Measurements from ENCODE around the gene CRIM1.

Gene CRIM1

GRCh38 chr2:36497570-36498163 lies 142.1 kb downstream of the CRIM1 start:
- Histone ChIP-seq H4K8ac (ENCODE audit: low read length) (no peak overlapping the region), H4K91ac (ENCODE audit: low read length) (no peak overlapping the region), H2BK15ac (ENCODE audit: low read depth, poor library complexity, severe bottlenecking) (no peak overlapping the region), H3K79me1 (replicated peaks; ENCODE audit: low read length, poor library complexity, severe bottlenecking) (peaks cover 12% of the 10 kb centered on the region), H2BK120ac (ENCODE audit: low read depth, low read length) (no peak overlapping the region), H3K4me2 (ENCODE audit: low read length, poor library complexity, severe bottlenecking) (no peak overlapping the region), H3K27me3 (ENCODE audit: control insufficient read depth in 1 of 2, insufficient read depth in 1 of 2, low read length in 2 of 2) (no peaks in the 10 kb centered on the region), H3K14ac (ENCODE audit: low read length in 2 of 2) (no peak overlapping the region), H3K36me3 (ENCODE audit: control insufficient read depth in 1 of 2, insufficient read depth in 2 of 2, low read depth in 1 of 2, low read length in 2 of 2) (peaks cover 12 to 56% of the 10 kb centered on the region in 2 experiments), H3K9me3 (ENCODE audit: control insufficient read depth, low read length) (no peaks in the 10 kb centered on the region), H3K18ac (ENCODE audit: low read depth in 1 of 2, low read length in 2 of 2) (no peak overlapping the region), H3K4me1 (ENCODE audit: control insufficient read depth, insufficient read depth, low read depth, low read length) (peaks cover 2% of the 10 kb centered on the region), H3K9ac (ENCODE audit: low read length) (no peak overlapping the region), H3K4me3 (ENCODE audit: insufficient read depth in 1 of 2, low read depth in 1 of 2, low read length in 2 of 2) (no peak overlapping the region), H2AK5ac (ENCODE audit: low read length, severe bottlenecking) (no peak overlapping the region), H3K23ac (ENCODE audit: low read length in 2 of 2) (no peak overlapping the region), H3K4ac (ENCODE audit: low read depth in 1 of 2, low read length in 2 of 2) (no peak overlapping the region), H3K27ac (ENCODE audit: low read length, poor library complexity, severe bottlenecking) (no peak overlapping the region), H2BK5ac (ENCODE audit: low read depth, low read length, poor library complexity, severe bottlenecking) (no peak overlapping the region), H2AFZ (ENCODE audit: low read depth, low read length) (no peak overlapping the region), H2BK12ac (ENCODE audit: low read length in 2 of 2) (no peak overlapping the region)
- WGBS, result 100% methylated on average over 1 of the region's 3 CpGs
- DNase-seq, result no peak

GRCh38 chr2:36499128-36499820 lies 143.7 kb downstream of the CRIM1 start:
- H3K27me3 ChIP-seq (ENCODE audit: control insufficient read depth in 1 of 2, insufficient read depth in 1 of 2, low read length in 2 of 2), result no peaks in the 10 kb centered on the region
- H3K4me1 ChIP-seq (ENCODE audit: control insufficient read depth, insufficient read depth, low read depth, low read length), result no peaks in the 10 kb centered on the region
- H3K79me1 ChIP-seq (replicated peaks; ENCODE audit: low read length, poor library complexity, severe bottlenecking), result peaks cover 9% of the 10 kb centered on the region
- H3K9ac ChIP-seq (ENCODE audit: low read length), result no peak overlapping the region
- H3K4me2 ChIP-seq (ENCODE audit: low read length, poor library complexity, severe bottlenecking), result no peak overlapping the region
- H4K8ac ChIP-seq (ENCODE audit: low read length), result peak overlapping the region; percentile 19
- peaks cover 16 to 66% of the 10 kb centered on the region in 2 experiments for H3K36me3 ChIP-seq (ENCODE audit: control insufficient read depth in 1 of 2, insufficient read depth in 2 of 2, low read depth in 1 of 2, low read length in 2 of 2)
- no peak overlapping the region for H2BK12ac ChIP-seq (ENCODE audit: low read length in 2 of 2)
- H3K27ac ChIP-seq (ENCODE audit: low read length, poor library complexity, severe bottlenecking), result no peak overlapping the region
- no peak overlapping the region for H3K18ac ChIP-seq (ENCODE audit: low read depth in 1 of 2, low read length in 2 of 2)
- H3K4me3 ChIP-seq (ENCODE audit: insufficient read depth in 1 of 2, low read depth in 1 of 2, low read length in 2 of 2), result no peak overlapping the region
- 97% methylated on average over 5 of the region's 6 CpGs for WGBS
- no peak overlapping the region for H3K14ac ChIP-seq (ENCODE audit: low read length in 2 of 2)
- no peak overlapping the region for H2AFZ ChIP-seq (ENCODE audit: low read depth, low read length)
- H4K91ac ChIP-seq (ENCODE audit: low read length), result no peak overlapping the region
- H3K23ac ChIP-seq (ENCODE audit: low read length in 2 of 2), result no peak overlapping the region
- no peaks in the 10 kb centered on the region for H3K9me3 ChIP-seq (ENCODE audit: control insufficient read depth, low read length)
- no peak overlapping the region for H2BK5ac ChIP-seq (ENCODE audit: low read depth, low read length, poor library complexity, severe bottlenecking)
- no peak overlapping the region for H2BK15ac ChIP-seq (ENCODE audit: low read depth, poor library complexity, severe bottlenecking)
- no peak overlapping the region for H2AK5ac ChIP-seq (ENCODE audit: low read length, severe bottlenecking)
- H2BK120ac ChIP-seq (ENCODE audit: low read depth, low read length), result no peak overlapping the region
- DNase-seq, result no peak
- H3K4ac ChIP-seq (ENCODE audit: low read depth in 1 of 2, low read length in 2 of 2), result no peak overlapping the region

GRCh38 chr2:36500072-36500471 lies 144.5 kb downstream of the CRIM1 start:
- no peaks in the 10 kb centered on the region for H3K27me3 ChIP-seq (ENCODE audit: control insufficient read depth in 1 of 2, insufficient read depth in 1 of 2, low read length in 2 of 2)
- peaks cover 7% of the 10 kb centered on the region for H3K79me1 ChIP-seq (replicated peaks; ENCODE audit: low read length, poor library complexity, severe bottlenecking)

GRCh38 chr2:36502081-36502480 lies 146.5 kb downstream of the CRIM1 start:
- peaks cover 23 to 73% of the 10 kb centered on the region in 2 experiments for H3K36me3 ChIP-seq (ENCODE audit: control insufficient read depth in 1 of 2, insufficient read depth in 2 of 2, low read depth in 1 of 2, low read length in 2 of 2)
- no peak overlapping the region for H4K8ac ChIP-seq (ENCODE audit: low read length)
- H2BK120ac ChIP-seq (ENCODE audit: low read depth, low read length), result no peak overlapping the region
- H2BK12ac ChIP-seq (ENCODE audit: low read length in 2 of 2), result no peak overlapping the region
- H3K14ac ChIP-seq (ENCODE audit: low read length in 2 of 2), result no peak overlapping the region
- no peak overlapping the region for H3K23ac ChIP-seq (ENCODE audit: low read length in 2 of 2)
- H3K9me3 ChIP-seq (ENCODE audit: control insufficient read depth, low read length), result no peaks in the 10 kb centered on the region
- H4K91ac ChIP-seq (ENCODE audit: low read length), result no peak overlapping the region
- H3K4me3 ChIP-seq (ENCODE audit: insufficient read depth in 1 of 2, low read depth in 1 of 2, low read length in 2 of 2), result no peak overlapping the region
- H3K27ac ChIP-seq (ENCODE audit: low read length, poor library complexity, severe bottlenecking), result no peak overlapping the region
- no peak overlapping the region for H2BK5ac ChIP-seq (ENCODE audit: low read depth, low read length, poor library complexity, severe bottlenecking)
- peaks cover 1% of the 10 kb centered on the region for H3K4me1 ChIP-seq (ENCODE audit: control insufficient read depth, insufficient read depth, low read depth, low read length)
- H3K4me2 ChIP-seq (ENCODE audit: low read length, poor library complexity, severe bottlenecking), result no peak overlapping the region
- no peak overlapping the region for H2BK15ac ChIP-seq (ENCODE audit: low read depth, poor library complexity, severe bottlenecking)
- no peaks in the 10 kb centered on the region for H3K27me3 ChIP-seq (ENCODE audit: control insufficient read depth in 1 of 2, insufficient read depth in 1 of 2, low read length in 2 of 2)
- WGBS, result 95% methylated on average over 4 of the region's 4 CpGs
- H3K79me1 ChIP-seq (replicated peaks; ENCODE audit: low read length, poor library complexity, severe bottlenecking), result peaks cover 9% of the 10 kb centered on the region
- no peak overlapping the region for H3K18ac ChIP-seq (ENCODE audit: low read depth in 1 of 2, low read length in 2 of 2)
- H2AFZ ChIP-seq (ENCODE audit: low read depth, low read length), result no peak overlapping the region
- H2AK5ac ChIP-seq (ENCODE audit: low read length, severe bottlenecking), result no peak overlapping the region
- no peak overlapping the region for H3K4ac ChIP-seq (ENCODE audit: low read depth in 1 of 2, low read length in 2 of 2)
- no peak for DNase-seq
- no peak overlapping the region for H3K9ac ChIP-seq (ENCODE audit: low read length)

More at GRCh38 chr2:36500072-36500471, 144.5 kb downstream of the CRIM1 start:
- Histone ChIP-seq H3K27ac (ENCODE audit: low read length, poor library complexity, severe bottlenecking) (no peak overlapping the region), H3K4ac (ENCODE audit: low read depth in 1 of 2, low read length in 2 of 2) (no peak overlapping the region), H3K4me3 (ENCODE audit: insufficient read depth in 1 of 2, low read depth in 1 of 2, low read length in 2 of 2) (no peak overlapping the region), H4K8ac (ENCODE audit: low read length) (peak overlapping the region; percentile 38), H2BK120ac (ENCODE audit: low read depth, low read length) (no peak overlapping the region), H2BK12ac (ENCODE audit: low read length in 2 of 2) (no peak overlapping the region), H2BK15ac (ENCODE audit: low read depth, poor library complexity, severe bottlenecking) (no peak overlapping the region), H3K18ac (ENCODE audit: low read depth in 1 of 2, low read length in 2 of 2) (no peak overlapping the region), H2BK5ac (ENCODE audit: low read depth, low read length, poor library complexity, severe bottlenecking) (no peak overlapping the region), H2AK5ac (ENCODE audit: low read length, severe bottlenecking) (no peak overlapping the region), H3K36me3 (ENCODE audit: control insufficient read depth in 1 of 2, insufficient read depth in 2 of 2, low read depth in 1 of 2, low read length in 2 of 2) (peaks cover 16 to 68% of the 10 kb centered on the region in 2 experiments), H4K91ac (ENCODE audit: low read length) (no peak overlapping the region), H3K9me3 (ENCODE audit: control insufficient read depth, low read length) (no peaks in the 10 kb centered on the region), H2AFZ (ENCODE audit: low read depth, low read length) (no peak overlapping the region), H3K9ac (ENCODE audit: low read length) (no peak overlapping the region), H3K4me1 (ENCODE audit: control insufficient read depth, insufficient read depth, low read depth, low read length) (no peaks in the 10 kb centered on the region), H3K14ac (ENCODE audit: low read length in 2 of 2) (no peak overlapping the region), H3K23ac (ENCODE audit: low read length in 2 of 2) (no peak overlapping the region), H3K4me2 (ENCODE audit: low read length, poor library complexity, severe bottlenecking) (no peak overlapping the region)
- no peak for DNase-seq
- whole genome bisulfite sequencing, result 98% methylated on average over 7 of the region's 7 CpGs

Measured in mesenchymal stem cell (in vitro differentiated cells and primary cell).